Measurements from ENCODE around the gene MMP17.

GRCh38 chr12:131869871-131870418 lies 41.8 kb downstream of the MMP17 start:
- TF ChIP-seq CTCF (IDR thresholded peaks at IDR 0.05) (no peak), POLR2A (IDR thresholded peaks at IDR 0.05) (no peak)

Measured in esophagus squamous epithelium (tissue), 4 donors.